Measurements from ENCODE around the gene SDK2. TPM values are rescaled to one million over a fixed set of nuclear protein-coding genes. Genes with fewer than 3 reads are reported as not detected.

Gene SDK2
- total and polyA plus RNA-seq, 2 of the 8 experiments (the other 6 are each of a cell fraction or from before 2014, with no cell fraction given), result 3.9 to 4.1 TPM

DNA sequence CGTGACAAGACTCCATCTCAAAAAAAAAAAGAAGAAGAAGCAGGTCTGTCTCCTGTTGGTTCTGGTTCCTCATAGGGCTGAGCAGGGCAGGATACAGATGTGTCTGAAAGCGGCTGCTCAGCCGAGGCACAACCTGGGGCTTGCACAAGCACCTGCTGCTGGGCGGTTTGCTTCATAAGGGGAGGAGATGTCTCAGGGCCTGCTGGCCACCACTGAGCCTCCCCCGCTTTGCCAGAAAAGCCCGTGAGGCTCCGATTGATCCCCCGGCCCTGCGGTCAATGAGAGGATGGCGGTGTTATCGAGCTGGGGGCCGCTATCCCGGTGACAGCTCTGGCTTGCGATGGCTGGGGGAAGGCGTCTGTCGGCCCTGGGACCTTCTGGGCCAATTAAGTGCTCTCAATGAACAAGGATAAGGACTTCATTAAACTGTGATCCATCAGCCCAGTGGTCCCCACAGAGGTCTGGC is 162.0 kb downstream of the SDK2 start:
- no peak overlapping the region for H4K5ac ChIP-seq (ENCODE audit: insufficient read length, low read depth, low read length)
- H4K91ac ChIP-seq (replicated peaks; ENCODE audit: insufficient read length, low read length), result no peak overlapping the region
- H2BK5ac ChIP-seq (ENCODE audit: low read depth, low read length), result no peak overlapping the region
- H2AK5ac ChIP-seq (ENCODE audit: low read depth, low read length), result no peak overlapping the region
- H3K9ac ChIP-seq (replicated peaks in 1 of 4; ENCODE audit: extremely low read depth in 1 of 4, low read depth in 3 of 4, low read length in 3 of 4), result no peak overlapping the region
- H3K79me1 ChIP-seq (ENCODE audit: low read depth, low read length), result no peaks in the 10 kb centered on the region
- peaks cover 0 to 7% (median 4%) of the 10 kb centered on the region in 4 experiments; a peak in 3 of 7 replicates for H3K4me1 ChIP-seq (replicated peaks in 1 of 4; ENCODE audit: control insufficient read depth in 3 of 4, insufficient read depth in 4 of 4, low read length in 3 of 4)
- H2AFZ ChIP-seq (ENCODE audit: low read length), result no peak overlapping the region
- DNase-seq (ENCODE audit: low read depth in 1 of 2, low spot score in 2 of 2) (no peak), FAIRE-seq (no peak)
- H3K14ac ChIP-seq (ENCODE audit: insufficient read length), result no peak overlapping the region
- no peak overlapping the region for H3K23ac ChIP-seq (ENCODE audit: insufficient read length)
- no peaks in the 10 kb centered on the region for H3K36me3 ChIP-seq (ENCODE audit: control insufficient read depth in 2 of 4, insufficient read depth in 4 of 4, low read length in 3 of 4)
- no peak overlapping the region for H3K4me3 ChIP-seq (ENCODE audit: extremely low read depth in 1 of 4, insufficient read depth in 2 of 4, low read depth in 3 of 4, low read length in 4 of 4)
- H3K27me3 ChIP-seq (replicated peaks in 1 of 4; ENCODE audit: control insufficient read depth in 3 of 4, extremely low read depth in 1 of 4, insufficient read depth in 3 of 4, low read length in 3 of 4), result peaks cover 0 to 2% (median 0%) of the 10 kb centered on the region in 4 experiments; a peak in 1 of 7 replicates
- peaks cover 9 to 12% of the 10 kb centered on the region in 2 experiments; a peak in 2 of 4 replicates for H3K9me3 ChIP-seq (ENCODE audit: insufficient read depth in 2 of 2, low read depth in 1 of 2, low read length in 1 of 2)
- H4K8ac ChIP-seq (ENCODE audit: extremely low read depth, insufficient read depth, low read length), result no peak overlapping the region
- no peak overlapping the region for H3K4ac ChIP-seq (replicated peaks; ENCODE audit: insufficient read length, low read depth, low read length)
- no peak overlapping the region for H3K27ac ChIP-seq (ENCODE audit: low read depth, low read length)
- H3K79me2 ChIP-seq (ENCODE audit: control insufficient read depth in 1 of 2, insufficient read depth in 2 of 2, low read length in 2 of 2), result no peaks in the 10 kb centered on the region
- H3K18ac ChIP-seq (ENCODE audit: extremely low read depth, low read length), result no peak overlapping the region
- H4K20me1 ChIP-seq (replicated peaks in 1 of 2; ENCODE audit: control insufficient read depth in 1 of 2, insufficient read depth in 2 of 2, low read length in 2 of 2), result peaks cover 0 to 2% of the 10 kb centered on the region in 2 experiments
- TF ChIP-seq SIRT6 (IDR thresholded peaks at IDR 0.05; ENCODE audit: low read length), result no peak
- no peak for TF ChIP-seq TAF1 (IDR thresholded peaks at IDR 0.05; ENCODE audit: low read depth, low read length)
- POLR2A ChIA-PET (ENCODE audit: partially characterized antibody), result interaction anchor here (1.4 kb wide), 1 partner anchor 10 kb away, joined by 3 read pairs; no protein-coding TSS in a partner anchor
- H2BK15ac ChIP-seq (ENCODE audit: low read length), result no peak overlapping the region
- WGBS, 2 experiments (ENCODE audit: extremely low coverage in 1 of 2, insufficient coverage in 1 of 2, insufficient read length in 1 of 2, insufficient replicate concordance in 2 of 2, low coverage in 1 of 2, low lambda C conversion rate in 2 of 2, missing lambda C conversion rate in 1 of 2), result 93% methylated on average over 16 of the region's 16 CpGs; no CpG with 5 or more reads in 1 of the 2 experiments
- H3K4me2 ChIP-seq (ENCODE audit: insufficient read depth in 1 of 2, low read depth in 2 of 2, low read length in 2 of 2), result no peak overlapping the region
- CTCF ChIA-PET (ENCODE audit: partially characterized antibody), result interaction anchor here (1.4 to 1.6 kb wide), 2 partner anchors 15 to 165 kb away, joined by 3 to 6 read pairs; no protein-coding TSS in a partner anchor
- H2BK120ac ChIP-seq (replicated peaks; ENCODE audit: low read depth, low read length), result no peak overlapping the region
- H3K23me2 ChIP-seq (ENCODE audit: low read depth, low read length), result no peaks in the 10 kb centered on the region
- no peak overlapping the region for H2BK20ac ChIP-seq (ENCODE audit: low read length)
- no peak overlapping the region for H2BK12ac ChIP-seq (ENCODE audit: low read depth, low read length)
- H3K56ac ChIP-seq (replicated peaks; ENCODE audit: insufficient read length, low read depth, low read length), result no peak overlapping the region
